Urinary bladder (tissue), 2 donors: ENCODE measurements around the gene PDE4A. TPM values are rescaled to one million over a fixed set of nuclear protein-coding genes. Genes with fewer than 3 reads are reported as not detected.

Experiments
- polyA plus RNA-seq: library from polyadenylated mRNA; stranded (reverse); fragments of 200-250 nt; gene quantifications from one replicate; pipeline ENCODE4 v1.2.3, GENCODE V29; 2013
- total RNA-seq: library from RNA; depleted of rRNA; stranded (reverse); fragments of >200 nt; gene quantifications from one replicate; pipeline ENCODE4 v1.2.3, GENCODE V29; 2014
- donor health status: healthy.

Gene PDE4A
- total and polyA plus RNA-seq, 2 donors, result 5.6 to 18.6 TPM

Other genes with a start within 250 kb of the PDE4A start
- 35.5 TPM for gene DNMT1, start 225.6 kb upstream of the PDE4A start, total RNA-seq
- 32.5 TPM for gene DNMT1, start 225.6 kb upstream of the PDE4A start, polyA plus RNA-seq
- gene S1PR2, start 189.2 kb upstream of the PDE4A start, total RNA-seq, result 26.4 TPM
- 11.5 TPM for gene S1PR2, start 189.2 kb upstream of the PDE4A start, polyA plus RNA-seq
- gene MRPL4, start 168.3 kb upstream of the PDE4A start, total RNA-seq, result 9.9 TPM
- gene MRPL4, start 168.3 kb upstream of the PDE4A start, polyA plus RNA-seq, result 77.4 TPM
- gene ICAM1, start 149.4 kb upstream of the PDE4A start, total RNA-seq, result 7.7 TPM
- gene ICAM1, start 149.4 kb upstream of the PDE4A start, polyA plus RNA-seq, result 26.4 TPM
- 2.6 TPM for gene ICAM4, start 133.6 kb upstream of the PDE4A start, total RNA-seq
- gene ICAM4, start 133.6 kb upstream of the PDE4A start, polyA plus RNA-seq, result 1.4 TPM
- 0.53 TPM for gene ICAM5, start 130.6 kb upstream of the PDE4A start, total RNA-seq
- 1.8 TPM for gene ICAM5, start 130.6 kb upstream of the PDE4A start, polyA plus RNA-seq
- 1.1 TPM for gene ZGLP1, start 110.7 kb upstream of the PDE4A start, total RNA-seq
- gene ZGLP1, start 110.7 kb upstream of the PDE4A start, polyA plus RNA-seq, result 3.4 TPM
- 5.7 TPM for gene FDX2, start 104.5 kb upstream of the PDE4A start, total RNA-seq
- gene FDX2, start 104.5 kb upstream of the PDE4A start, polyA plus RNA-seq, result 22.0 TPM
- gene RAVER1, start 87.0 kb upstream of the PDE4A start, total RNA-seq, result 8.5 TPM
- gene RAVER1, start 87.0 kb upstream of the PDE4A start, polyA plus RNA-seq, result 27.0 TPM
- 3.8 TPM for gene ICAM3, start 80.9 kb upstream of the PDE4A start, total RNA-seq
- gene ICAM3, start 80.9 kb upstream of the PDE4A start, polyA plus RNA-seq, result 9.7 TPM
- 55.5 TPM for gene TYK2, start 40.0 kb upstream of the PDE4A start, total RNA-seq
- 72.1 TPM for gene TYK2, start 40.0 kb upstream of the PDE4A start, polyA plus RNA-seq
- gene CDC37, start 17.0 kb upstream of the PDE4A start, total RNA-seq, result 59.5 TPM
- 203 TPM for gene CDC37, start 17.0 kb upstream of the PDE4A start, polyA plus RNA-seq
- gene KEAP1, start 82.8 kb downstream of the PDE4A start, total RNA-seq, result 30.4 TPM
- gene KEAP1, start 82.8 kb downstream of the PDE4A start, polyA plus RNA-seq, result 80.1 TPM
- gene S1PR5, start 96.9 kb downstream of the PDE4A start, total RNA-seq, result 3.2 TPM
- 1.8 TPM for gene S1PR5, start 96.9 kb downstream of the PDE4A start, polyA plus RNA-seq
- 6.0 TPM for gene ATG4D, start 123.4 kb downstream of the PDE4A start, total RNA-seq
- gene ATG4D, start 123.4 kb downstream of the PDE4A start, polyA plus RNA-seq, result 25.9 TPM
- 7.7 TPM for gene KRI1, start 145.5 kb downstream of the PDE4A start, total RNA-seq
- 29.9 TPM for gene KRI1, start 145.5 kb downstream of the PDE4A start, polyA plus RNA-seq
- gene CDKN2D, start 148.4 kb downstream of the PDE4A start, total RNA-seq, result 6.2 TPM
- gene CDKN2D, start 148.4 kb downstream of the PDE4A start, polyA plus RNA-seq, result 24.7 TPM
- gene AP1M2, start 166.8 kb downstream of the PDE4A start, total RNA-seq, result 9.4 TPM
- gene AP1M2, start 166.8 kb downstream of the PDE4A start, polyA plus RNA-seq, result 9.3 TPM
- gene SLC44A2, start 205.0 kb downstream of the PDE4A start, total RNA-seq, result 40.7 TPM
- gene SLC44A2, start 205.0 kb downstream of the PDE4A start, polyA plus RNA-seq, result 76.5 TPM
- gene ILF3, start 233.8 kb downstream of the PDE4A start, total RNA-seq, result 103 TPM
- 107 TPM for gene ILF3, start 233.8 kb downstream of the PDE4A start, polyA plus RNA-seq